SHP77 treated with DMSO at 0.1 percent for 48 hours (cell line): ENCODE results near the gene DYNLT1.
A peak's percentile ranks its signal among the peaks of the same experiment; 100 is the strongest.
"Not testable (repeated sequence)": the region's sequence is repeated elsewhere in the genome, so short reads cannot be mapped to it uniquely, and the experiment has no call there.

ENCODE experiments used
- DNase-seq: peaks from one replicate; lab custom pipeline; 2025; lab: John Stamatoyannopoulos, UW

The DYNLT1 gene

GRCh38 chr6:158622545-158623190 is 21.9 kb downstream of the DYNLT1 start:
- DNase-seq: no peak

- DNase-seq: no peak
Measured at GRCh38 chr6:158621694-158622544, 22.6 kb downstream of the DYNLT1 start.

DNA sequence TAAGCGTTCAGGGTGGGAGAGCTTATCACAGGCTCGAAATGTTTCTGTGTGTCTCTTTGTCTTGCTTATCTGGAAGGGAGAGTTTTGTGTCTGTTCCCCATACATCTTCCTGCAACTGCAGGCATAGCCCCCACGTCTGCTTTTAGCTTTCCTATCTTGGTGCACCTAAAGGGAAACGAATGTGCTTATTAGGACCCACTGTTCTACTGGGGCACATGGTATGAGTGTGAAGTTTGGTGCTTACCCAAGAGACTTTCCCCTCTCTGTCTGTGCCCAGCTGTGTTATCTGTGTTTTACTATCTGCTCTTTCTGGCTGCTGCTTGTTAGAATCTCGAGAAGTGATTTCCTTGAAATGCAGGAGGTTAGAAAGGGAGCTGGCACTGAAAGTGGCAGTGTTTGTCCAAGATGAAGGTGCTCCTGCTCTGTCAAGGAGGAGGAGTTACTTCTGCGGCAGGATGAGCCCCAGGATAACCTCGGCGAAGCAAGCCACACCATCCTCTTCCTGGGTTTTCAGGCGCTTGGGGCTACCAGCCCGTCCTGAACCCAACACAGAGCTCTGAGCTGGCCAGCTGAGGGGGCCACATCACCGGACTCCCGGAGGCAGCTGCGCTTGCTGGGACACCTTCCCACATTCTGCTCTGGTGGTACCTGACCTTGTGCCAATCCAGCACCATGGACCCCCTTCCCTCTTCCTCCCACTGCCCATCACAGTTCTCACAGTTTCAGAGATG is 23.4 kb downstream of the DYNLT1 start:
- DNase-seq: no peak

GRCh38 chr6:158619922-158620801 is 24.4 kb downstream of the DYNLT1 start:
- no peak for DNase-seq

DNA sequence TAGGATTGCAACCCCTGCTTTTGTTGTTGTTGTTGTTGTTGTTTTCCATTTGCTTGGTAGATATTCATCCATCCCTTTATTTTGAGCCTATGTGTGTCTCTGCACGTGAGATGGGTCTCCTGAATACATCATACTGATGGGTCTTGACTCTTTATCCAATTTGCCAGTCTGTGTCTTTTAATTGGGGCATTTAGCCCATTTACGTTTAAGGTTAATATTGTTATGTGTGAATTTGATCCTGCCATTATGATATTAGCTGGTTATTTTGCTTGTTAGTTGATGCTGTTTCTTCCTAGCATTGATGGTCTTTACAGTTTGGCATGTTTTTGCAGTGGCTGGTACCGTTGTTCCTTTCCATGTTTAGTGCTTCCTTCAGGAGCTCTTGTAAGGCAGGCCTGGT is 26.3 kb downstream of the DYNLT1 start:
- not testable (repeated sequence) for DNase-seq

DNA sequence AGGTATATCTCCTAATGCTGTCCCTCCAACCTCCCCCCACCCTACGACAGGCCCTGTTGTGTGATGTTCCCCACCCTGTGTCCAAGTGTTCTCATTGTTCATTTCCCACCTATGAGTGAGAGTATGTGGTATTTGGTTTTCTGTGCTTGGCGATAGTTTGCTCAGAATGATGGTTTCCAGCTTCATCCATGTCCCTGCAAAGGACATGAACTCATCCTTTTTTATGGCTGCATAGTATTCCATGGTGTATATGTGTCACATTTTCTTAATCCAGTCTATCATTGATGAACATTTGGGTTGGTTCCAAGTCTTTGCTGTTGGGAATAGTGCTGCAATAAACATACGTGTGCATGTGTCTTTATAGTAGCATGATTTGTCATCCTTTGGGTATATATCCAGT is 29.9 kb downstream of the DYNLT1 start:
- DNase-seq: not testable (repeated sequence)

DNA sequence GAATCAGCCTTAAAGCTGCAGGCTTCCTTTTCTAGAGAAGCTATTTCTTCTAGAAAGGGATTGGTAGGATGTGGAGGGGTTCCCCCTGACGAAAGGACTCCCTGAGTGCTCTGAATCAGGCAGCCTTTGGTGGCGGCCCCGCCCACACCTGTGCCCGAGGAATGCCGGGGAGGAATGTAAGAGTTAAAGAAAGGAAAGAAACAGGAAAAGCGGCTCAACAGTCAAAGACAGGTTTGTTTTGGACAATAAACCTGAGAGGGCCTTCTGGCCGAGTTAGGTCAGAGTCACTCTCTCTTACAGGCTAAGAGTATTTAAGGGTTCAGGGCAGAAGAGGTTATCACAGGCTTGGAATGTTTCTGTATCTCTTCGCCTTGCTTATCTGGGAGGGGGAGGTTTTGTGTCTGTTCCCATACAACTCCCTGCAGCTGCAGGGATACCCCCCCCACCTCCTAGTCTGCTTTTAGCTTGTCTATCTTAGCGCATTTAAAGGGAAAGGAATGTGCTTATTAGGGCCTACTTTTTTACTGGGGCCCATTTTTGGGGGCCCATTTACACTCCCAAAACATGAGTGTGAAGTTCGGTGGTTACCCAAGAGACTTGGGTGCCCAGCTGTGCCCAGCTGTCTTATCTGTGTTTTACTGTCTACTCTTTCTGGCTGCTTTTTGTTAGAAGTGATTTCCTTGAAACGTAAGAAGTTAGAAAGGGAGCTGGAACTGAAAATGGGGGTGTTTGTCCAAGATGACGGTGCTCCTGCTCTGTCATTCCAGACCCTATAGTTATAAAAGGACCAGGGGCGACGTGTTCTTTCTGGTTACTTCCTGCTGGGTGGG is 32.8 kb downstream of the DYNLT1 start:
- no peak for DNase-seq

DNA sequence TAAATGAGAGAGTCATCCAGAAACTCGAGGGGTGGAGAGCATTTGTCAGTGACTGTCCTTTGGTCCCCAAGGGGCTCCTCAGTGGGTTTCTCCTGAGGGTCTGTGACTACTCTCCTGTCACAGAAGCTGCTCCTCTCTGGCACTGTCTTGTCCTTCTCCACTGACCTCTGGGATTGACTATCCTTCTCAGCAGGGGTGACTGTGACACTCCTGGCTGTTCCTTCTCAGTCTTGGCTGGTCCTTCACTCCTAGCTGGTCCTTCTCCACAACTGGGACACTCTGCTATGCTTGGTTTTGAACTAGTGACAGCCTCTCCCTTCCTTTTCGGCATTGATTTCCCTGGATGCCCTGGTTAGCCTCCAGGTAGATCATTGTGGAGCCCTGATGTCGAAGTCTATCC is 33.5 kb downstream of the DYNLT1 start:
- DNase-seq: no peak

DNA sequence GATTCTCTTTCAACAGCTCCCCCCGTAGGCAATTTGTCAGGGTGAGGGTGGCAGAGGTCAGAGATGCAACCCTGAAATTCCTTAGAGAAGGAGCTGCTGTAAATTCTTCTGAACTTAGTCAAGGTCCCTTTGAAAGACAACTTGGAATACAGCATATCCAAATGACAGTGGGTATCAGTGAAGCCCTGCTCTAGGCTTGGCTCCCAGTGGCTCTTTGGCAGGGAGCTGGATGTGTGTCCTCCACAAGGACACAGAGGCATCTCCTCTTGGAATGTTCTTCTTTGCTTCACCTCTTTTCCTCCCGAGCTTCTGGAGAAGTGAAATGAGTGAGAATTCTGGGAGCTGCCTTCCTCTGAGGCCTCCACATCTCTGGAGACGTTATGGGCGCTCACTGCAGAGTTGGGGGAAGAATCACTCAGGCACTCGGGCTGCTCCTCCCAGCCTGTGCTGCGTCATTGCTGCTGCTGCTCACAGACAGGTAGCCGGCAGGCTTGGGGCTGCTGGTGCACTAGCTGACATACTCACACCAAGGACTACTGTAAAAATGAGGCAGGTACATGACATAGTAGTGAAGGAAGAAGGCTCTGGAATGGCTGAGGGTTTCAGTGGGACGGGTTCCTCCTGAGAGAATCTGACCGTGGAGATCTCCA is 34.1 kb downstream of the DYNLT1 start:
- no peak for DNase-seq

- no peak for DNase-seq
Measured at GRCh38 chr6:158609455-158610155, 34.9 kb downstream of the DYNLT1 start.

- no peak for DNase-seq
Measured at GRCh38 chr6:158608221-158608620, 36.3 kb downstream of the DYNLT1 start.

DNA sequence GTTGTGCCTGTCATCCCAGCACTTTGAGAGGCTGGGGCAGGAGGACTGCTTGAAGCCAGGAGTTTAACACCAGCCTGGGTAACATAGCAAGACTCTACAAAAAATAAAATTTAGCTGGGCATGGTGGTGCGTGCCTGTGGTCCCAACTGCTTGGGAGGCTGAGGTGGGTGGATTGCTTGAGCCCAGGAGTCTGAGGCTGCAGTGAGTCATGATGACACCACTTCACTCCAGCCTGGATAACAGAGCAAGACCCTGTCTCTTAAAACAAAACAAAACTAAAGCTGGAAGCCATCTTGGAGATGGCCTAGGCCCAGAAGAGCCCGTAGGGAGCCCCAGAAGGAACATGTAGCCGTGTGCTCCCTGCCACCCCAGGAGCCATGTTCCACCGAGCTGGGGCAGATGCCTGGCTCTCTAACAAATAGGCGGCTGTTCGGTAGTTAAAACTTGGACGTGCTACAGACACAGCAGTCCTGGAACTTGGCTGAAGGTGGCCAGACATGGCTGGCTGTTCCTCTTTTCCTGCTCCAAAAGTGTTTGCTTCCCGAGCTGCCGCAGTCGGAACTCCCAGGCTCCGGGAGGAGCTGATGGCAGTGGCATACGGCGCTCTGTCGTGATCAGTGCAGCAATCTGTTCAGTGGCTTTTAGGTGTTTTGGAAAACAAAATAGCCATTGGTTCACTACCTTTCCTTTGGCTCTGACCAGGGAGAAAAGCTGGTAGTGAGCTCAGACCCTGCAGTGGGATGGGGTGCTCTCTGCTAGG is 37.0 kb downstream of the DYNLT1 start:
- no peak for DNase-seq

DNA sequence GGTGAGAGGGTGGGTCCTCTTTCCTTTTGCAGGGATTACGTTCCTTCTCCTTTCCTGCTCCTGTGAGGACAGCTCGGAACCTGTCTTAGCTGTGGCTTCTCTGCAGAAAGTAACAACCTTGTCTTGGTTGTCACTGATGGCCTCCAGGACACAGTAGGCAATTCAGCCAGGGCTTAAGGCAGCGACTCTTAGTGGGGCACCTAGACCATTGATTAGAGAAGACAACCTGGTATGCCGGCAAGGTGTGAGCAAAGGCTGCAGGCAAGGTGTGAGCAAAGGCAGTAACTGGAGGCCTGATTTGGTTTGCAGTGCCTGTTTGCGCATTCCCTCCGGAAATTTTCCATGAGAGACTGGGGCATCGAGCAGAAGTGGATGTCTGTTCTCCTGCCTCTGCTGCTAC is 37.6 kb downstream of the DYNLT1 start:
- DNase-seq: no peak

- not testable (repeated sequence) for DNase-seq
Measured at GRCh38 chr6:158606011-158606410, 38.5 kb downstream of the DYNLT1 start.

DNA sequence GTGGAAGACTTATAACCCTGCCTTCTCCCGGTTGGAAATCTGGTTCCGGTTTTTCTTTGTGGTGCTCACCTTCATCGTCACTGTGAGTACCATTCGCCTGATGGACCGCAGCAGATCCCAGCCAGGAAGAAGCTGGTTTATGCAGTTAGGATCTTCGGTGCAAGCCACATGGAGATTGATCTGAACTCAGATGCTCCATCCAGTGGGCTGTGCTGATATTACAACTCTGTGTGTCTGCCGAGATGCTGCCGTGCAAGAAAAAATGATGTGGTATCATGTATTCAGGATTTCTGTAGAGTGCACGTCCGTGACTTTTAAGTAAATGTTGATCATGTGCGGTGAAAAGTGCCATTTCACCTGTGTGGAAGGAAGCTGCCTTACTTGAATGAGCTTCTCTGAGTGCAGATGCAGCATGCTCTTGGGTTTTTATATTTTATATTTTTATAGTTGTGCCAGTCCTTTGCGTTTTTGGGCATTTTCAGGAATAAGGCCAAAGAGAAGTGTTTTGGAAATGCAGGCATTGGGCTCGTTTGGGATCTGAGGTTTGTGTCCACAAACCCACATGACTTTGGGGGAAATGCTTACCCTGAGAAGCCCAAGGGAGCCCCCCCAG is 39.2 kb downstream of the DYNLT1 start:
- DNase-seq: peak; percentile 59

- DNase-seq: no peak
Measured at GRCh38 chr6:158604048-158604406, 40.5 kb downstream of the DYNLT1 start.

- DNase-seq: no peak
Measured at GRCh38 chr6:158603261-158604047, 41.1 kb downstream of the DYNLT1 start.

GRCh38 chr6:158599635-158600034 is 44.9 kb downstream of the DYNLT1 start:
- no peak for DNase-seq
